Gastrocnemius medialis (tissue), 4 donors: ENCODE data around the gene BCL2A1.

ENCODE experiments used
- POLR2A ChIP-seq, 2 donors: fragments of 450-650 bp; IDR thresholded peaks; one replicate each; pipeline ENCODE4 v1.6.1; 2017; ENCODE audit warnings: antibody characterized with exemption in 2 of 2, mild to moderate bottlenecking in 2 of 2, moderate library complexity in 2 of 2
- TF ChIP-seq, protein P1 (sequence below), 5 experiments: fragments of 450-650 bp in 3 of 5; fragments of 200-600 bp in 2 of 5; sonication (generic) in 2 of 5; IDR thresholded peaks in 4 of 5; conservative IDR thresholded peaks in 1 of 5; 1 replicate in 4 of 5; 2 replicates in 1 of 5; pipeline ENCODE4 v1.5.1; 2016 to 2019; ENCODE audit warnings: antibody characterized with exemption in 5 of 5, mild to moderate bottlenecking in 3 of 5, moderate library complexity in 3 of 5

DNA sequence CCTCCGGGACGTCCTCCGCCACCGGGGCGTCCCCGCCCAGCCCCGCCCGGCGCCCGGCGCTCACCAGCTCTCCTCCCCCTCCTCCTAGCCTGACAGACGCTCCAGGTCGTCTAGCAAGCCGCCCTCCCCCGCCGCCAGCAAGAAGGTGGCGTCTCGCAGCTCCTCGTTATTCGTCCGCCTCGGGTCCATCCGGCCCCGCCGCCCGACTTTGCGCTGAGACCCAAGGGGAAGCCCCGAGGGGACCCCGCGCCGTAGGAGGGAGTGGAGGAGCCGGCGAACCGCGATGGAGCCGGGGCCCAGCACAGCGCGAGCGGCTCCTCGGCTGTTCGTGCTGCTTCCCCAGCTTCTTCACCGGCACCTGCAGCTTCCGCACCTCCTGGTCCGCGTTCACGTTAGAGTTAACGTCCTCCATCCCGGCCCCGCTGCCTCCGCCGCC is 47.9 kb downstream of the BCL2A1 start:
- TF ChIP-seq, protein P1, sequence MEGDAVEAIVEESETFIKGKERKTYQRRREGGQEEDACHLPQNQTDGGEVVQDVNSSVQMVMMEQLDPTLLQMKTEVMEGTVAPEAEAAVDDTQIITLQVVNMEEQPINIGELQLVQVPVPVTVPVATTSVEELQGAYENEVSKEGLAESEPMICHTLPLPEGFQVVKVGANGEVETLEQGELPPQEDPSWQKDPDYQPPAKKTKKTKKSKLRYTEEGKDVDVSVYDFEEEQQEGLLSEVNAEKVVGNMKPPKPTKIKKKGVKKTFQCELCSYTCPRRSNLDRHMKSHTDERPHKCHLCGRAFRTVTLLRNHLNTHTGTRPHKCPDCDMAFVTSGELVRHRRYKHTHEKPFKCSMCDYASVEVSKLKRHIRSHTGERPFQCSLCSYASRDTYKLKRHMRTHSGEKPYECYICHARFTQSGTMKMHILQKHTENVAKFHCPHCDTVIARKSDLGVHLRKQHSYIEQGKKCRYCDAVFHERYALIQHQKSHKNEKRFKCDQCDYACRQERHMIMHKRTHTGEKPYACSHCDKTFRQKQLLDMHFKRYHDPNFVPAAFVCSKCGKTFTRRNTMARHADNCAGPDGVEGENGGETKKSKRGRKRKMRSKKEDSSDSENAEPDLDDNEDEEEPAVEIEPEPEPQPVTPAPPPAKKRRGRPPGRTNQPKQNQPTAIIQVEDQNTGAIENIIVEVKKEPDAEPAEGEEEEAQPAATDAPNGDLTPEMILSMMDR (IDR thresholded peaks at IDR 0.05 in 4 of 5, conservative IDR thresholded peaks at IDR 0.05 in 1 of 5), result no peak
- TF ChIP-seq POLR2A (IDR thresholded peaks at IDR 0.05), result no peak
